ENCODE data around the gene ACBD5.

- TF ChIP-seq, protein P1, sequence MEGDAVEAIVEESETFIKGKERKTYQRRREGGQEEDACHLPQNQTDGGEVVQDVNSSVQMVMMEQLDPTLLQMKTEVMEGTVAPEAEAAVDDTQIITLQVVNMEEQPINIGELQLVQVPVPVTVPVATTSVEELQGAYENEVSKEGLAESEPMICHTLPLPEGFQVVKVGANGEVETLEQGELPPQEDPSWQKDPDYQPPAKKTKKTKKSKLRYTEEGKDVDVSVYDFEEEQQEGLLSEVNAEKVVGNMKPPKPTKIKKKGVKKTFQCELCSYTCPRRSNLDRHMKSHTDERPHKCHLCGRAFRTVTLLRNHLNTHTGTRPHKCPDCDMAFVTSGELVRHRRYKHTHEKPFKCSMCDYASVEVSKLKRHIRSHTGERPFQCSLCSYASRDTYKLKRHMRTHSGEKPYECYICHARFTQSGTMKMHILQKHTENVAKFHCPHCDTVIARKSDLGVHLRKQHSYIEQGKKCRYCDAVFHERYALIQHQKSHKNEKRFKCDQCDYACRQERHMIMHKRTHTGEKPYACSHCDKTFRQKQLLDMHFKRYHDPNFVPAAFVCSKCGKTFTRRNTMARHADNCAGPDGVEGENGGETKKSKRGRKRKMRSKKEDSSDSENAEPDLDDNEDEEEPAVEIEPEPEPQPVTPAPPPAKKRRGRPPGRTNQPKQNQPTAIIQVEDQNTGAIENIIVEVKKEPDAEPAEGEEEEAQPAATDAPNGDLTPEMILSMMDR (IDR thresholded peaks at IDR 0.05): no peak
- TF ChIP-seq POLR2A (IDR thresholded peaks at IDR 0.05): no peak
- no peak for TF ChIP-seq EP300 (IDR thresholded peaks at IDR 0.05)
These were observed 82.2 kb downstream of the ACBD5 start for GRCh38 chr10:27158421-27158820.

Measured in upper lobe of left lung (tissue), 4 donors.